RCC 7860 (cell line): ENCODE data around the gene CITED1.

Experiments used
- DNase-seq: peaks from one replicate; pipeline ENCODE4 v3.0.0-alpha.2; 2015; ENCODE audit warnings: low spot score
- FAIRE-seq: peaks from 2 replicates; lab custom pipeline; 2012; peaks lifted over from hg19 to GRCh38; lab: Jason Lieb, UNC

CITED1 gene

GRCh38 chrX:72309297-72310071 is 3.8 kb upstream of the CITED1 start:
- DNase-seq = no peak
- no peak for FAIRE-seq

GRCh38 chrX:72308566-72309296 is 3.0 kb upstream of the CITED1 start:
- DNase-seq = no peak
- FAIRE-seq = no peak

GRCh38 chrX:72308209-72308565 is 2.5 kb upstream of the CITED1 start:
- FAIRE-seq = no peak
- no peak for DNase-seq

- DNase-seq = no peak
Observed at GRCh38 chrX:72307646-72308051, 1.9 kb upstream of the CITED1 start.

GRCh38 chrX:72306851-72307645 is 1.3 kb upstream of the CITED1 start:
- peak; percentile 33 for DNase-seq
- no peak for FAIRE-seq

More at GRCh38 chrX:72307646-72308051, 1.9 kb upstream of the CITED1 start:
- FAIRE-seq = no peak

- FAIRE-seq = no peak
Observed at GRCh38 chrX:72306085-72306801, 529 bp upstream of the CITED1 start.

GRCh38 chrX:72304877-72305276 is 837 bp downstream of the CITED1 start:
- DNase-seq (no peak), FAIRE-seq (no peak)

More at GRCh38 chrX:72306085-72306801, 529 bp upstream of the CITED1 start:
- DNase-seq = no peak

GRCh38 chrX:72301781-72302180 is 3.9 kb downstream of the CITED1 start:
- DNase-seq (no peak), FAIRE-seq (no peak)

GRCh38 chrX:72299891-72300630 is 5.7 kb downstream of the CITED1 start:
- DNase-seq (no peak), FAIRE-seq (no peak)

GRCh38 chrX:72297953-72298730 is 7.6 kb downstream of the CITED1 start:
- FAIRE-seq (no peak), DNase-seq (no peak)

GRCh38 chrX:72296991-72297390 is 8.7 kb downstream of the CITED1 start:
- DNase-seq (no peak), FAIRE-seq (no peak)

- FAIRE-seq (no peak), DNase-seq (no peak)
Observed at GRCh38 chrX:72295745-72296144, 10.0 kb downstream of the CITED1 start.

- DNase-seq (no peak), FAIRE-seq (no peak)
Observed at GRCh38 chrX:72294497-72294896, 11.2 kb downstream of the CITED1 start.

- DNase-seq (no peak), FAIRE-seq (no peak)
Observed at GRCh38 chrX:72282302-72282701, 23.4 kb downstream of the CITED1 start.

GRCh38 chrX:72280321-72280845 is 25.3 kb downstream of the CITED1 start:
- peak; percentile 74 for FAIRE-seq
- DNase-seq = peak; percentile 72

- FAIRE-seq (no peak), DNase-seq (no peak)
Observed at GRCh38 chrX:72276478-72276953, 29.2 kb downstream of the CITED1 start.

GRCh38 chrX:72274526-72274925 is 31.2 kb downstream of the CITED1 start:
- DNase-seq (no peak), FAIRE-seq (no peak)

GRCh38 chrX:72273718-72274117 is 32.0 kb downstream of the CITED1 start:
- DNase-seq (no peak), FAIRE-seq (no peak)

- DNase-seq = peak; percentile 62
- peak; percentile 83 for FAIRE-seq
Observed at GRCh38 chrX:72272868-72273267, 32.8 kb downstream of the CITED1 start.
